MM.1S (cell line): Measurements from ENCODE around the gene ROMO1.
"Not testable (repeated sequence)": the region's sequence is repeated elsewhere in the genome, so short reads cannot be mapped to it uniquely, and the experiment has no call there.

Experiments
- DNase-seq: peaks from one replicate; pipeline ENCODE4 v3.0.0-alpha.2; 2015
- H2AFZ ChIP-seq: fragments of 300-600 bp; sonication (generic); 2 replicates; pipeline ENCODE4 v1.6.0; 2016; ENCODE audit warnings: antibody characterized with exemption, low read length
- H3F3A ChIP-seq: fragments of 300-600 bp; sonication (generic); 2 replicates; pipeline ENCODE4 v1.6.1; 2016; ENCODE audit warnings: mild to moderate bottlenecking, antibody characterized with exemption, low read length, moderate library complexity, mixed read lengths; ENCODE audit not compliant: insufficient read depth
- H3K27ac ChIP-seq: fragments of 300-600 bp; sonication (generic); 2 replicates; pipeline ENCODE4 v1.5.1; 2016; ENCODE audit warnings: mild to moderate bottlenecking, low read length
- H3K27me3 ChIP-seq: fragments of 300-600 bp; sonication (generic); replicated peaks from 2 replicates; pipeline ENCODE4 v1.6.0; 2016; ENCODE audit warnings: low read length; ENCODE audit not compliant: insufficient read depth
- H3K36me3 ChIP-seq: fragments of 300-600 bp; sonication (generic); replicated peaks from 2 replicates; pipeline ENCODE4 v1.6.1; 2016; ENCODE audit warnings: mild to moderate bottlenecking, low read length, mixed read lengths; ENCODE audit not compliant: insufficient read depth
- H3K4me1 ChIP-seq: fragments of 300-600 bp; sonication (generic); 2 replicates; pipeline ENCODE4 v1.6.1; 2016; ENCODE audit warnings: low read length, mixed read lengths
- H3K4me2 ChIP-seq: fragments of 300-600 bp; sonication (generic); 2 replicates; pipeline ENCODE4 v1.6.0; 2016; ENCODE audit warnings: low read depth, low read length
- H3K4me3 ChIP-seq: fragments of 300-600 bp; sonication (generic); 2 replicates; pipeline ENCODE4 v1.5.1; 2016; ENCODE audit warnings: low read length, mixed read lengths
- H3K79me2 ChIP-seq: fragments of 300-600 bp; sonication (generic); 2 replicates; pipeline ENCODE4 v1.6.1; 2016; ENCODE audit warnings: mixed run types, low read length, mixed read lengths
- H3K9ac ChIP-seq: fragments of 300-600 bp; sonication (generic); 2 replicates; pipeline ENCODE4 v1.6.1; 2016; ENCODE audit warnings: low read length, mixed read lengths
- H3K9me2 ChIP-seq: fragments of 300-600 bp; sonication (generic); replicated peaks from 2 replicates; pipeline ENCODE4 v1.6.1; 2016; ENCODE audit warnings: mild to moderate bottlenecking, low read length, mixed read lengths; ENCODE audit not compliant: insufficient read depth
- H3K9me3 ChIP-seq: fragments of 300-600 bp; sonication (generic); replicated peaks from 2 replicates; pipeline ENCODE4 v1.6.1; 2016; ENCODE audit warnings: mild to moderate bottlenecking, low read length, mixed read lengths; ENCODE audit not compliant: insufficient read depth
- H4K20me1 ChIP-seq: fragments of 300-600 bp; sonication (generic); 2 replicates; pipeline ENCODE4 v1.6.1; 2016; ENCODE audit warnings: mild to moderate bottlenecking, low read length, moderate library complexity, mixed read lengths; ENCODE audit not compliant: insufficient read depth
- EZH2 ChIP-seq: fragments of 300-600 bp; sonication (generic); optimal IDR thresholded peaks from 2 replicates; pipeline ENCODE3; 2017; ENCODE audit warnings: low read depth, mild to moderate bottlenecking, antibody characterized with exemption, low read length, mixed read lengths
- EZH2phosphoT487 ChIP-seq: fragments of 300-600 bp; sonication (generic); IDR thresholded peaks from 2 replicates; pipeline ENCODE4 v1.6.1; 2018; ENCODE audit warnings: antibody characterized with exemption, low read length
- TF ChIP-seq, protein P1 (sequence below): fragments of 300-600 bp; sonication (generic); IDR thresholded peaks from 2 replicates; pipeline ENCODE4 v1.5.1; 2016; ENCODE audit warnings: antibody characterized with exemption, low read length, mixed read lengths

The ROMO1 gene

DNA sequence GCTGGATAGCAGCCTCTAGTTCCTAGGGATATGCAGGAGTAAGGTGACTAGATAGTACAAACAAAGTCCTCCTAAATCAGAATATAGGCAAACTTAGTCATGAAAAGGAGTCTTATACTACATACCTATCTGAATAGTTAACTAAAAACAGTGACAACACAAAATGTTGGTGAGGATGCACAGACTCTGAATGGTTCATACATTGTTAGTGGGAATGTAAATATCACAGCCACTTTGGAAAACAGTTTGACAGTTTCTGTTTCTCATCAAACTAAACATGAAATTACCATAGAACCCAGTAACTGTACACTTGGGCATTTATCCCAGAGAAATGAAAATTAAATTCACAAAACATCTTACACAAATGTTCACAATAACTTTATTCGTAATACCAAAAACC is 17.2 kb upstream of the ROMO1 start:
- H3K4me2 ChIP-seq = no peak overlapping the region
- H3K9ac ChIP-seq = no peak overlapping the region
- no peak overlapping the region for H3K4me3 ChIP-seq
- no peak overlapping the region for H3K27ac ChIP-seq
- H3K4me1 ChIP-seq = no peaks in the 10 kb centered on the region
- H3F3A ChIP-seq = no peaks in the 10 kb centered on the region
- no peaks in the 10 kb centered on the region for H3K27me3 ChIP-seq
- no peaks in the 10 kb centered on the region for H3K36me3 ChIP-seq
- DNase-seq = no peak
- no peaks in the 10 kb centered on the region for H3K79me2 ChIP-seq
- H2AFZ ChIP-seq = no peak overlapping the region
- H3K9me3 ChIP-seq = no peaks in the 10 kb centered on the region
- TF ChIP-seq EZH2phosphoT487 (no peak), EZH2 (no peak)
- TF ChIP-seq, protein P1, sequence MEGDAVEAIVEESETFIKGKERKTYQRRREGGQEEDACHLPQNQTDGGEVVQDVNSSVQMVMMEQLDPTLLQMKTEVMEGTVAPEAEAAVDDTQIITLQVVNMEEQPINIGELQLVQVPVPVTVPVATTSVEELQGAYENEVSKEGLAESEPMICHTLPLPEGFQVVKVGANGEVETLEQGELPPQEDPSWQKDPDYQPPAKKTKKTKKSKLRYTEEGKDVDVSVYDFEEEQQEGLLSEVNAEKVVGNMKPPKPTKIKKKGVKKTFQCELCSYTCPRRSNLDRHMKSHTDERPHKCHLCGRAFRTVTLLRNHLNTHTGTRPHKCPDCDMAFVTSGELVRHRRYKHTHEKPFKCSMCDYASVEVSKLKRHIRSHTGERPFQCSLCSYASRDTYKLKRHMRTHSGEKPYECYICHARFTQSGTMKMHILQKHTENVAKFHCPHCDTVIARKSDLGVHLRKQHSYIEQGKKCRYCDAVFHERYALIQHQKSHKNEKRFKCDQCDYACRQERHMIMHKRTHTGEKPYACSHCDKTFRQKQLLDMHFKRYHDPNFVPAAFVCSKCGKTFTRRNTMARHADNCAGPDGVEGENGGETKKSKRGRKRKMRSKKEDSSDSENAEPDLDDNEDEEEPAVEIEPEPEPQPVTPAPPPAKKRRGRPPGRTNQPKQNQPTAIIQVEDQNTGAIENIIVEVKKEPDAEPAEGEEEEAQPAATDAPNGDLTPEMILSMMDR = no peak
- no peaks in the 10 kb centered on the region for H4K20me1 ChIP-seq
- H3K9me2 ChIP-seq = no peaks in the 10 kb centered on the region

DNA sequence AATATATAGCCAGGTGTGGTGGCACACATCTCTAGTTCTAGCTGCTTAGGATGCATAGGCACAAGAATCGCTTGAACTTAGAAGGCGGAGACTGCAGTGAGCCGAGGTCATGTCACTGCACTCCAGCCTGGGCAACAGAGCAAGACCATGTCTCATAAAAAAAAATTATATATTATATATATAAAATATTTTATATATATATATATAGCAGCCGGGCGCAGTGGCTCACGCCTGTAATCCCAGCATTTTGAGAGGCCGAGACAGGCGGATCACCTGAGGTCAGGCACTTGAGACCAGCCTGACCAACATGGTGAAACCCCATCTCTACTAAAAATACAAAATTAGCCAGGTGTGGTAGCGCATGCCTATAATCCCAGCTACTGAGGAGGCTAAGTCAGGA is 13.8 kb upstream of the ROMO1 start:
- not testable (repeated sequence) for H3K9me3 ChIP-seq, H2AFZ ChIP-seq, H3K27ac ChIP-seq, H3K4me3 ChIP-seq, H3K4me1 ChIP-seq, H3K79me2 ChIP-seq, DNase-seq, H3K4me2 ChIP-seq, H3K9me2 ChIP-seq, H3K27me3 ChIP-seq, H3K36me3 ChIP-seq, H3K9ac ChIP-seq, H4K20me1 ChIP-seq, H3F3A ChIP-seq

DNA sequence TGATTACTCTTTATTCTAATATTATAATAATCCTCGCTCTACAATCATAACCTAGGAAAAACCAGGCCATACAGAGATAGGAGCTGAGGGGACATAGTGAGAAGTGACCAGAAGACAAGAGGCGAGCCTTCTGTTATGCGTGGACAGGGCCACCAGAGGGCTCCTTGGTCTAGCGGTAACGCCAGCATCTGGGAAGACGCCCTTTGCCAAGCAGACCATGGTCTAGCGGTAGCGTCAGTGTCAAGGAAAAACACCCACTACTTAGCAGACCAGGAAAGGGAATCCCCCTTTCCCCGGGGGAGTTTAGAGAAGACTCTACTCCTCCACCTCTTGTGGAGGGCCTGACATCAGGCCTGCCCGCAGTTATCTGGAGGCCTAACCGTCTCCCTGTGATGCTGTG is 12.3 kb upstream of the ROMO1 start:
- not testable (repeated sequence) for H3K4me3 ChIP-seq, H3K4me2 ChIP-seq, H3F3A ChIP-seq, H3K36me3 ChIP-seq, H3K4me1 ChIP-seq, H3K9ac ChIP-seq, H3K27me3 ChIP-seq, H3K27ac ChIP-seq, H3K9me3 ChIP-seq, H3K79me2 ChIP-seq, DNase-seq, H3K9me2 ChIP-seq, H4K20me1 ChIP-seq, H2AFZ ChIP-seq

DNA sequence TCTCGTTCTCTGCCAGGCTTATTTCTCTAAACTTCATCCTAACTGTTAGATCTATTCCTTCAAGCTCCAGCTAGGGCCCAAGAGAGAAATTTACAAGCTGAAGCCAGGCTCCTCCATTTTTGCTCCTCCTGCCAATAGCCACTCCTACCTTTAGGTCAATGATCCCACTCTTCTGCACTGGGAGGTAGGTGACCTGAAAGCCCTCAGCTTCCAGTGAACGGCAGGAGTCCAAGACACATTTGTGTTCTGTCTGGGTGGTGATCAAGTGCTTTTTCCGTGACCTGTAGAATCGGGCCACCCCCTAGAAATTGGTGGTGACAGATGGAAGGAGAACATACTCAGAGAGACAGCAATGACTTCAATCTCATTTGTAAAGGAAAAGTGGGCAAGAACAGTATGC is 8.9 kb upstream of the ROMO1 start:
- no peak for TF ChIP-seq EZH2phosphoT487
- TF ChIP-seq EZH2 = no peak
- TF ChIP-seq, protein P1 = no peak
- H3K4me2 ChIP-seq = no peak overlapping the region
- no peaks in the 10 kb centered on the region for H3K79me2 ChIP-seq
- H4K20me1 ChIP-seq = no peaks in the 10 kb centered on the region
- no peaks in the 10 kb centered on the region for H3K4me1 ChIP-seq
- H3K36me3 ChIP-seq = no peaks in the 10 kb centered on the region
- no peaks in the 10 kb centered on the region for H3F3A ChIP-seq
- H3K9me3 ChIP-seq = no peaks in the 10 kb centered on the region
- H3K27ac ChIP-seq = no peak overlapping the region
- no peak overlapping the region for H3K4me3 ChIP-seq
- DNase-seq = no peak
- H2AFZ ChIP-seq = no peak overlapping the region
- H3K9me2 ChIP-seq = no peaks in the 10 kb centered on the region
- no peak overlapping the region for H3K9ac ChIP-seq
- no peaks in the 10 kb centered on the region for H3K27me3 ChIP-seq
